UCSD-AML1 (cell line): ENCODE results near the gene DCLK1.

Source experiments
- DNase-seq: peaks from one replicate; lab custom pipeline; 2025; ENCODE audit not compliant: unreplicated experiment; lab: John Stamatoyannopoulos, UW

The DCLK1 gene

DNA sequence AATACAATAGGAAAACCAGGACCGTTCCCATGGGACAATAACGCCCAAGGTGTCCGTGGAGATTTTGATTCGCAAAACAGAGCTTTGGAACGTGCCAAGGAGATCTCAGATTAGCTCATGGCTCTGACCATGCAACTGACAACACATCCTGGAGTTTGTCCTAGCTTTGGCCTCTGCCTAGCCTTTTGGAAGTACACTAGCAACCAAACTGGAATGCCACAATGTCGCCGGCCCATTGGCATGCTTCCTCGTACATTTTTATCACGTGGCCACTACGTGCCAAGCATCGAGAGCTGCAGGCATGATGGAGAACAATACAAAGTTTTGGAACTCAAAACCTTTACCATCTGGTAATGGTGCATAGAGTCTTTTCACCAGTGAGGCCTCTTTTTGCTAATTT, 256.5 kb downstream of the DCLK1 start:
- DNase-seq: no peak

DNA sequence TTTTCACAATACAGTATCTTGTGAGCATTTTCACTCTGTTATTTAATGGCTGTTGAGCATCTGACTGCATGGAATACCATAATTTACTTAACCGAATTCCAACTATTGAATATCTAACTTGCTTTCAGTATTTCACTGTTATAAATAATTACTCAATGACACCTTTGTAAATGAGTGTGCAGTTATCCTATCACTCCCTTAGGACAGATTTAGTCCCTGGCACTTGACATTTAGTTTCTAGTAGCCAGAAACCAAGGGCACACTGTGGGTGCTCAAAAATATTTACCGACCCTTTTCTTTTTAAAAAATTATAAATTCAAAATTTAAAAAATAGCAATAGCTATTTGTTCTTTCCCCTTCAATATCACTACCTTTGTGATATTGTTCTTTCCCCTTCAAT, 258.8 kb downstream of the DCLK1 start:
- DNase-seq: no peak

DNA sequence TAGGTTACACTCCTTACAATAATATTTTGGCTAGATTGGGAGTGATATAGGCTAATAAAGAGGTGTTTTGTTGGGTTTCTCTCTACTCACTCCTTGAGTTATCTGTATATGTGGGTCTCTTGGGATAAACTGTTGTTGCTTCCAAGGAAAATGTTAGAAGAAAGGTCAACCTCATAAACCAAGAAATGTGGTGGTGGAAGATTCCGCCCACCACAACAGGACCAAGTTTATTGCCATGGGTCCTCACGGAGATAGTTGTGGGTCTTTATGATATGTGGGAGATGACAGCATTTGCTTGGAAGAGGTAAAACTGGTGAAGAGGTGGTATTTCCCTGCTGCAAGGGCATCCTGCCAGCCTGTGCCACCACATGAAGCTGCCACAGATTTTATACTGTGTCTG, 259.6 kb downstream of the DCLK1 start:
- DNase-seq: no peak

DNA sequence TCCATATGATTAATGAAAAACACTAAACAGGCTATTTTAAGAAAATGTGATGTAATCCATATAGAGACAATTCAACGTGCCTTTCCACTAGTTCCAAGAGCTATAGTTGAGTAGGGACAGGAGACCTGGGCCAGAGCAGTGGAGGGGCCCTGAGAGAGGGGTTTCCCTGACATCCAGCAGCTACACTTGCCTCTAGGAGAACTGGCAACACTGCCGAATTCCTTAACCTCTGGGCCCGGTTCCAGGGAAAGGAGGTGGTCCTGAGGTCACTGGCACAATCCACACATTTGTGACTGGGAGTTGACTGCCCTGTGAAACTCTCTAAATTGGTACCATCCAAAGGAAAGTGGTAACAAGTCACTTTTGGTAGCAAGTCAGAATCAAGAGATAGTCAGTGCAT, 264.4 kb downstream of the DCLK1 start:
- DNase-seq: no peak

DNA sequence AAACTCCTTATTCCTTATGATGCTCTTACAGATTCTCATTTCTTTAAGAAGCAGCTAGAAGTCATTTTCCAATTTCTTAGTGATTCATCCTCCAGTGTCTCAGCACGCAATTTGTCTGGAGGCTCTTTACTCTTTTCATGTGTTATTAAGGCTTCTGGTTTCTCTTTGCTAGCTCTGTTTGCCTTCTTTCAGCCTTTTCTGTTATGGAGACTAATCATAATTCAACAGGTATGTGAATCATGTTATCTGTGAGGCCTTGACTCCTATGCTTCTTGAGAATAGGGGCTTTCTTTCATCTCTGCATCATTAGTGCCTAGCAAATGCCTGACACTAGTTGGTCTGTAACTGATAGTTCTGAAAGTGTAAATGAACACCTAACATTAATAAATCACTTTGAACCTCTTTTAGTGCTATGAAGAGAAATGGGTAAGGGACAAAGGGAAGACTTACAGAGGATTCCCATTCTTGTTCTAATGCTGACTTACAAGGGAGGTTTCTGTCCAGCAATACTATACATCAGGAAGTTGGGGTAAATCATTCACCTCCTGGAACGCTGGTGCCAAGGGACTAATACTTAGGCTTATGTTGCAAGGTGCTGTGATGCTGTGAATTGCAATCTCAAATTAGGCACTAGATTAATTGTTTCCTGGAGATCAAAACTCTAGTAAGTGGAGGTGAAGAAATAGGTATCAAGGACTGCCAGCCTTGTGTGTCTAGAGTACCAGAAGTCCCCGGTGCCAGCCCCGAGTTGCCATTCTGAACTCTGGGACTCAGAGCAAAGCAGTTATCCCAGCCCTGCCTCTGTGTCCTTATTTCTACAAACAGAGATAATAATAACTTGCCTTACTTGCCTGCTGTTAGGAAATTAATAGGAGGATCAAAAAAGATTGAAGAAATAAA, 265.6 kb downstream of the DCLK1 start:
- no peak for DNase-seq

DNA sequence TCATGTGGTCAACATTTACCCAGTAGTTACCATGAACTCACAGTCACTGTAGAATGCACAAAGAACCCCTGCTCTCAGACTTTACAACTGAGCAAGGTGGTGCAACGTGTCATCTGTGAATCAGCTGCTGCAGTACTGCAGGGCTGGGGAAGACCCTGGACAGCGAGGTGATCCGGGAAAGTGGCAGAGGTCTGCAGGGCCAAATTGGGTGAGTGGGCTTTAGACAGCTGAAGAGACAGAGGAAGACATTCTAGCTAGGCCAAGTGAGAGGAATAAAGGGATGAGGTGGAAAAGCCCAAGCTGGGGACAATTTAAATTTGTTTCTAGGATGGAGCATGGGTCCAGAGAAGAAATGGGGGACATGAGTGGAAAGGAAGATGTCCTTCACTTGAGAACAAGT, 270.5 kb downstream of the DCLK1 start:
- DNase-seq: no peak

DNA sequence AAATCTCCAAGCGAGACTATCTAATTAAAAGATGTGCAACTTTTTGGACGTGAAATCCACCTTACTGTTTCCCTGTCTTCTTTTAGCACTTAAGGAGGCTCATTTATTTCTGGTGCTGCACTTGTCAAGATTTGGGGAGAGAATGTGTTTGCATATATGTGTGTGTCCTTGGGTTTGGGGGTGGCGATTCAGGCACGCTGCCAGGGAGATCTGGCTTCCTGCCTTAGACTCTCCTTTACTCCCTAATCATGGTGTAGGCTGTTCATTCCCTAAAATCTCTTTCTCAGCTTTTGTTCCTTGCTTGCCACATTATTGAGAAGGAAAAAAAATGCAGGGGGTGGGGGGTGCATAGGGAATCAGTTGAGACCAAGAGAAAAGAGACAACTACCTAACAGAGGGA, 271.2 kb downstream of the DCLK1 start:
- no peak for DNase-seq

DNA sequence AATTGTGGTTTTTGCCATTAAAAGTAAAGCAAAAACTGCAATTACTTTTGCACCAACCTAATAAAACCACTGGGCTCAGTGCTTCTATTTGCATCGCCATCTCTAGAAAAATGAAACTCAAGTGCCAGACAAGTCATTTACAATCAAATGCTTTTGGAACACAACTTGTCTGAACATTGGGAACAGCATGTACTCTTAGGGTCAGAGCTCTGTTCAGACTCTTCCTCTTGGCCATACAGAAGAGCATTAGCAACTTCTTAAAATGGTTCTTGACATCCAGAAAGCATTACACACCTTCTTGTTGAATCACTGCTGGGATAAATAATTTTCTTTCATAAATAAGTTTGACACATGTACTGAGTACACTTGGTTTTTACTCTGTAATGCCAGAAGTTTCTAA, 272.5 kb downstream of the DCLK1 start:
- no peak for DNase-seq

DNA sequence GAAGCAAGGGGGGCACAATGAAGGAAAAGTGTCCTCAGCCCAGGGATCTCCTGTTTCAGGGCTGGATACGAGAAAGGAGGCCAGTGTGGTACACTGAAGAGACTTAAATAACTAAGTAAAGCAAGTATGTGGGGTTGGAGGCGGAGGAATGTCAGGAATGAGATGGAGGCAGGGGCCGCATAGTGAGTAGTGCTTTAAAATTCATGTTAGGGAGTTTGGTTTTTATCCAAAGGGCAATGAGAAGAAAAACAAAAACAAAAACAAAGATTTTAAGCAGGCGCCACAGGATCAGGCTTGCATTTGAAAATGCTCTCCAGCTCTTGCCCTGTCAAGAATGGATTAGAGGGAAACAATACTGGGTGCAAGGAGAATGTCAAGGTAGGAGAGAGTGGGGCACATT, 273.4 kb downstream of the DCLK1 start:
- no peak for DNase-seq

DNA sequence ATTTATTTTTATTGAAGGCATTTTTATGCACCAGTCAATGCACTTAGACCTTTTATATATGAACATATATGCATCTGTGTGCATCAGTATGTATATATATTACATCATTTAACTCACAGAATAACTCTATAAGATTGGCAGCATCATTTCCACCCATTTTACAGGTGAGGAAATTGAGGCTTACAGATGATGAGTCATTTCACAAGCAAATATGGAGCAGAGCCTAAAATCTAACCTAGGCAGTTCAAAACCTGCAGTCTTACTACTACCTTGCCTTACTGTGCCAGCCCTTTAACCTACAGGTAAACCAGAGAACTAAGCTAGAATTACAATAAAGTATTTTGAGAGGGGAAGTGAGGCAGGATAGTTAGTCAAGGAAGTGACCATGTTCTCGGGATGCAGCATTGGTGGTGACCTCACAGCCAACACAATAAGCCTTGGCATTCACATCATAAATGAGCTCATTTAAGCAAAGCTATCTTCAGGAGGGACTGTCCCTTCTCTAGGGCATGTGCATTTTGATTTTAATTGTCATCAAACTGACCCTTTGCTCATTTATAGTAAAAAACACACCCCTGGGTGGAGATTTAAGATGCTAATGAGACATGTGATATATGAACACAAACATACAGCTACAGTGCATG, 274.3 kb downstream of the DCLK1 start:
- no peak for DNase-seq

DNA sequence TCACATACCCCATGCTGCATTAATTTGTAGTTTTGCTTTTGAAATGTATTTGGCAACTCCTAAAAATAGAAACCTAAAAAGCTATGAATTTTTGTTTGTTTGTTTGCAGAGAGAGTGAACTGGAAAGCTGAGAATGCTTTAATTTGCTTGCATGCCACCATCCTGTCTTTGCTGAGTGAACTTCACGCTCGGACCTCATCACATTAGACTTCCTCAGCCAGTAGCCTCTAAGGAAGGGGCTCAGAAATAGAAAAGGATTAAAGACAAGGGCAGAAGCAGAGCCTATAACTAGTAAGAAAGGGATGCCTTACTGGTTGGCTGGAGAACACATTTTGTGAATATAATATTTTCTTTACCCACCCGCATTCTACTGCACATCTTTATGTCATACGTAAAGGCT, 275.1 kb downstream of the DCLK1 start:
- DNase-seq: no peak

DNA sequence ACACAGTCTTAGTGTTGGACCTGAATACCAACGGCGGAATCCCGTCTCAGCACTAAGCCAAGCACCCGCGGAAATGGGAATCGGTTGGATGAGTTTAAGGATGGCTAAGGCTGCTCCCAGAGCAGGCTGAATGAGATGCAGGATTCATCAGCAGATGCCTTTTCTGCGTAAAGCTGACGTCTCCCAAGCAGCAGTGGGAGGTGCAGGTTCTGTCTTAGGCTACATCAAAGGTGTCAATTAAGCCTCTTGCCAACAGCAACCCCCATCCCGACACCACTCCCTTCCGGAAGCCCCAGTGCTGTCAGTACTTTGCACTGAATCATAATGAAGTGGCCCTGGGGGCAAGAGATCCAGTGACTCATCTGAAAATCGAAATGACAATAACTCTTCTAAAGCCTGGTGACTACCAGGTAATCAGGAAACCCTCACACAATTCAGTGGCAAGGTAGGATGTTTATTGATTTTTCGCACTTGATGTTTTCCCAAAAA, 275.6 kb downstream of the DCLK1 start:
- no peak for DNase-seq

DNA sequence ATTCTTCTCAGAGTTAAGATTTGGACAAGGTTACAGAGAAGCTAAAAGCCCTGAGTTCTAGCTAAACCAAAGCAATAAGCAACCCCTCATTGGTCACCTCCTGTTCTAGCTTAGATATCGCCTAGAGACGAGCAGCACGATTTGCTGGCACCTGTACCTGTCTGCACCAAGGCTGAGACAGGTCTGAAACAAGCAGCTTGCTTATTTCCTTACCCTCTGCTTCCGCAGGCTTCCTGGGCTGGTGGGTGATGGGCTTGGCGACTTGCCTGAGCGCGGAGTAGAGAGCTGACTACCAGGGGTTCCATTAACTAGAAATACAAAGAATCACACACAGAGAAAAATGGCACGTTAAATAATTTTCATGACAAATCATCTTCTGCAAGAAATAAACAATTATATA, 276.9 kb downstream of the DCLK1 start:
- no peak for DNase-seq

DNA sequence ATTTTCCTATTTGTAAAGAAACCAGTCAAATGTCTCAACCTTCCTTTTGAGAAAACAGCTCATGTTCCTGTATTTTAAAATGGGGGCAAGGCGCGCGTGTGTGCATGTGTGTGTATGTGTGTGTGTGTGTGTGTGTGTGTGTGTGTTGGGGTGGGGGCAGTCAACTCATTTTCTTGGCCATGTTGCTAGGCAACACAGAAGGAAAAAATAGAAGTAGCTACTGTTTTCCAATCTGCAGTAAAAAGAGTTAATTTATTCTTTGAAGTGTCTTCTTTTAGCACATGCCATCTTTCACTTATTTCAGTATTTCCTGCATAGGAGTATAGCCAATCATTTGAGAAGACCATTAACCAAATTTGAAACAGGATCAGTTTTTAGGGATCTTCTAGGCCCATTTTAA, 279.3 kb downstream of the DCLK1 start:
- DNase-seq: no peak

DNA sequence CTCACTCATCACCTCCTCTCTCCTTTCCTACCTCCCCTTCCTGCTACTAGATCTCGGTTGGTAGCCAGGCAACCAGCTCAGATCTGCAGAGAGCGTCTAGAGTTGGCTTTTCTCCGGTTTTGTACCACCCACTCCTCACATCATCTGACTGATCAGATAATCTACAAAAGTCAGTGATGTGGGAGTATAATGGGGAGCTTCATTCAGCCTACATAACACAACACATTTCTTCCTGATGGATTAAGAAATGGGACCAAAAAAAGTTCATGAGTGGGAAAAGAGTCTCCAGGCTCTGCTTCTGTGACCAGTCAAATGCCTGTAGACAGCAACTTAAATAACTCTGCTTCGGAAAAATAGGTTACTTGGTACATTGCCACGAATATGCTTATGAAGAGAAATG, 279.8 kb downstream of the DCLK1 start:
- no peak for DNase-seq

DNA sequence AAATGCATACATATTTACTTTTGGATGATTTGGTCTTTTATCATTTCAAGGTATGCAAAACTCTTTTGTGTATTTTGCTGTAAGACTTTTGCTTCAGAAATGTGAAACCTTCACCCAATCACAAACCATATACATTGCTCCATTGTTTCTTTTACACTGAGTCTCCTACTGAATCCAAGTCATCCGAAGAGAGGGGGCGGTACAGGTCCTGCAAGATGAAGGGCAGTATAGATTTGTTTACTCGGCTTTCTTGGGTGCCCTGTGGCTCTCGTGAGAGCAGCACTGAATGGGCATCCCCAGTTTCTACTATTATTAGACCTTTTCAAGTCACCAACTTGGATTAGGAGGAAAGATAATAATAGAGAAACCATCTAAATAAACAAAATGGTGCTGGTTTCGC, 280.6 kb downstream of the DCLK1 start:
- DNase-seq: no peak

DNA sequence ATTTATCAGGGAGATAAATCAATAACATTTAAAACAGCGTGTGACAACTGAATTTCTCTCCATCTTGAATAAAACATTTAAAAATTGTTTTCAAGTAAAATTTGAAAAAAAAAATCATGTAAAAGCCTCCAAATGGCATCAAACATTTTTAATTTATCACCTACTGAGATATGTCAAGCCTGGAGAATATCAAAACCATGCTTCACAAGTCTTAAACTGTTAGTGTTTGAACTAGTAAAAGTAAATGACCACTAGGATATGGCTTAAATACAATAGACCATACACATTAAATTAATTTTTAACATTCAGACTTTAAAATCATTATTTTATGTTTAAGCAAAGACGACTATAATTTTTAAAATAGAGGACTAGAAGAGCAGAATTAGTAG, 281.9 kb downstream of the DCLK1 start:
- DNase-seq: no peak

DNA sequence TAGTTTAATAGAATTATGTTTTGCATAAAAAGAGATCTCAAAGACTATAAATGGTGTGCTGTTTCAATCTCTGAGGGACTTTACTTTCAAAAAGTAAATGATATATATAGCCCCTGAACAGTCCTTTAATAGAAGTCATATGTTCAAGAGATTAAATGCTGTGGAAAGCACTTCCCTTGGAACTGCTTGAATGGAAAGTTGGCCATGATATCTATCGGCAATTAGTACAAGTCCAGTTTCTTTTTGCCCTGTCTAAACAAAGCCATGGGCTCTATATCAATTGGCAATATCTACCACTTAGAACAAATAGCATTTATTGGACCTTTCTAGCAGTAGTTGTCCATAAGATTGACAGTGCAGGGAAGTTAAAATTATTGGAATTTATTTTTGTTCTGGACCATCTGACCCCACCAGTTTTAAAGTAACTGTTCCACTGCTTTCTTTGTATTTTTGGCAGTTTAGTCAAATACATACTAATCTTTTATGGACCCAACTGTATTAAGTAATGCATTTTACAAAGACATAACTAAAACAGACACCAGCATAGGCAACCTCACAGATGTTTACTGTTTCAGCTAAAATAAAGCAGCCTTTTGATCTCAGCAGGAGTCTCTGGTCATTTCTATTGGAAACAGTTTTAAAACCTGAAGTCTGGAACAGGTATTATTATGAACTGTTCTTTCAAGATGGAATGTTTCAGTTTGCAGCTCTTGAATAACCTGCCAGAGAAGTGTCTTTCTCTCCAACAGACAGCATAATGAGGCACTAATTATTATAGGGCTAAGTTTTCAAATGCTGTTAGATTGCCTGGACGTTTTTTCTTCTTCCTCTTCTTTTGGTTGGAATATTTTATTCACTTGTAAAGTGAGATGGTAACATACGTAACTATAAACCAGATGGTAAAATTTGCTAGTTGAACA, 282.6 kb downstream of the DCLK1 start:
- DNase-seq: no peak

DNA sequence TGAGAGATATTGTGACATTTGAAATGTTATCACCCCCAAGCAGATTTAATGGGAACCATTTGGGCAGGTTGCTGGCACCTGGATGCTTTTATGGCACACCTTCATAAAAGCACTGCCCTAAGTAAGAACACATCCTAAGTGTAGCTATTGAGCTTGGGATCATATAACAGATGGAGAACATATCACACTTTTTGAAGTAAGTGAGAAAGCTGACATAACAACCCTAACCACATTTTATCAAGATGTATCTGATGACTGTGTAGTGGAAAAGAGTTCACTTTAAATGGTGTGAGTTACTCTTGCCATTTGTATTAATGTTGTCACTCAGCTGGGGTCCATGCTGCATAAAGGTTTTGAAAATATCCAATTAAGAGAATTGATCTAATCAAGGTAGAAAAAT, 287.9 kb downstream of the DCLK1 start:
- DNase-seq: no peak

DNA sequence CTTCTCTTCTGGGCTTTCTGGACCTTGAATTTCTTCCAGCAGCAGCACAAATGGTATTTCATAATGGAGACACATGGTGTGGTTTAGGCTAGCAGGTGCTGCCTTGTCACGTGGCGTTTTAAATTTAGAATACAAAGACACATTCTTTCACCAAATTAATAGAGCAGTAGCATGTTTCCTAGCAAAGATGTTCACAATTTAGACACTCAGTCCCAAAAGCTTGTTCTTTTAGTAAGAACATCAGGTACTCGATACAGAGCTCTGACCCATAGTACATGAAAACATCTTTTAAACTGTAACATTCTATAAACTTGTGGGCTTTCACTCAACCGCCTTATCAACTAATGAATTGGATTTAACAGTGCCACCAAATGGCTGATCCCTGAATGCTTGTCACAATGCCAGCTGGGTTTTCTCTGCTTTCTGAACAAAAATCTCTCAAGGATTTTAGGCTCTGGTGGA, 290.1 kb downstream of the DCLK1 start:
- no peak for DNase-seq

DNA sequence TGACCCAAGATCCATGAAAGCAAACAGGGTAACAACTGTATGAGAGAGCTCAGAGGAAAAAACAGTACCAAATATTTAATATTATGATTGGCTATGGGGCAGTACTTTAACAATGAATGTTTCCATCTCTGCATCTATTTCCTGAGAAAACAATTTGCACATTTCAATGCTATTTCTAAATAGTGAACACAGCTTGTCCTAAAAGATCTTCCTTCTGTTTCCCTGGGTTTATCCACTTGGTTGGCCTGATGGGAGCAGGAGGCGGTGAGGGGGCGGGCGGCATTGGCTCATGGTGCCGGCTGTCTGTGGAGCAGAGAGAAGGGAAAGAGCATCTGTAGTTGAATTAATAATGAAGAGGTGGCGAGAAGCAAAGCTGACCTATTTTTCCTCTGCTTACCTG, 291.4 kb downstream of the DCLK1 start:
- no peak for DNase-seq
